ENCODE data around the gene CD244.
"Not testable (repeated sequence)": the region's sequence is repeated elsewhere in the genome, so short reads cannot be mapped to it uniquely, and the experiment has no call there.

Gene CD244

DNA sequence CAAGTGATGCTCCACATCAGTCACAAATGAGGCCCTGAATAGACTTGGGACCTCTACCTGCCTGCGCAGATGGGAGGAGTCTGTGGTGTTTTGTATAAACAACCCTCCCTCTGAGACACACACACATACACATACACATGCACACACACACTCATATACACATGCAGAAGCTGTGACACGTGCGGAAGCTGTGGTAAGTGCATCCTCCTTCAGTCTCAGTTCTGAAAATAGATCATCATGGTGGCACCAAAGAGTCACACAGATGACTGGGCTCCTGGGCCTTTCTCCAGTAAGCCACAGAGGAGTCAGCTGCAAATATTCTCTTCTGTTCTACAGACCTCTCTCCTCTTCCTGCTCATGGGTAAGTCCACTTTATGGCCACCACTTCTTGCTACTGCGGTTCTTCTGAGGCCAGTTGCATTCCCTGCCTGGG lies 66.7 kb downstream of the CD244 start, which contains the start of gene LY9:
LY9 (plus strand) TSS at position 224 of the 433 bp plus-strand sequence; CDS start at position 238, 14 bp downstream.
- Mint-ChIP-seq H3K27ac (peak within 1 kb of the TSS; percentile 97), H3K4me3 (peak within 1 kb of the TSS; percentile 92), H3K9me3 (no peaks in the 10 kb centered on the region), H3K4me1 (peaks cover 51% of the 10 kb centered on the region), H3K36me3 (peaks cover 13% of the 10 kb centered on the region), H3K27me3 (no peaks in the 10 kb centered on the region)

DNA sequence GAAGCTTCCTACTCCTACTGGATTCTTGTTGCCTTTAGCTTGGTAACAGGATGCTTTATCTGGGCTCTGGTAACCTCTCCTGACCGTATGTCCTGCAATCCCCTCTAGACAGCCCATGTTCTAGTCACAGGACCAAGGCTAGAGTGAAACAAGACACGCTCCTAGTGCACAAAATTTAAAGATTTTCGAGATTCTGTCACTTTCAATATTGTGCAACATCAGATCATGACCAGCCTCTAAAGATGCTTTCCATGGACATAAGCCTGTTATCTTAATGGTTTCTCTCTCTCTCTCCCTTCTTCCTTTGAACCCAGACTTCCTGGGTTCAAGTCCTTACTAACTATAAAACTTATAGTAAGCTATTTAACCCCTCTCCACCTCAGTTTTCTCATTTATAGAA lies 68.3 kb downstream of the CD244 start:
- no peaks in the 10 kb centered on the region for H3K27me3 Mint-ChIP-seq
- H3K36me3 Mint-ChIP-seq, result peaks cover 5% of the 10 kb centered on the region
- H3K4me1 Mint-ChIP-seq, result peaks cover 42% of the 10 kb centered on the region
- H3K9me3 Mint-ChIP-seq, result no peaks in the 10 kb centered on the region
- H3K4me3 Mint-ChIP-seq, result no peak overlapping the region
- H3K27ac Mint-ChIP-seq, result peak overlapping the region; percentile 80

DNA sequence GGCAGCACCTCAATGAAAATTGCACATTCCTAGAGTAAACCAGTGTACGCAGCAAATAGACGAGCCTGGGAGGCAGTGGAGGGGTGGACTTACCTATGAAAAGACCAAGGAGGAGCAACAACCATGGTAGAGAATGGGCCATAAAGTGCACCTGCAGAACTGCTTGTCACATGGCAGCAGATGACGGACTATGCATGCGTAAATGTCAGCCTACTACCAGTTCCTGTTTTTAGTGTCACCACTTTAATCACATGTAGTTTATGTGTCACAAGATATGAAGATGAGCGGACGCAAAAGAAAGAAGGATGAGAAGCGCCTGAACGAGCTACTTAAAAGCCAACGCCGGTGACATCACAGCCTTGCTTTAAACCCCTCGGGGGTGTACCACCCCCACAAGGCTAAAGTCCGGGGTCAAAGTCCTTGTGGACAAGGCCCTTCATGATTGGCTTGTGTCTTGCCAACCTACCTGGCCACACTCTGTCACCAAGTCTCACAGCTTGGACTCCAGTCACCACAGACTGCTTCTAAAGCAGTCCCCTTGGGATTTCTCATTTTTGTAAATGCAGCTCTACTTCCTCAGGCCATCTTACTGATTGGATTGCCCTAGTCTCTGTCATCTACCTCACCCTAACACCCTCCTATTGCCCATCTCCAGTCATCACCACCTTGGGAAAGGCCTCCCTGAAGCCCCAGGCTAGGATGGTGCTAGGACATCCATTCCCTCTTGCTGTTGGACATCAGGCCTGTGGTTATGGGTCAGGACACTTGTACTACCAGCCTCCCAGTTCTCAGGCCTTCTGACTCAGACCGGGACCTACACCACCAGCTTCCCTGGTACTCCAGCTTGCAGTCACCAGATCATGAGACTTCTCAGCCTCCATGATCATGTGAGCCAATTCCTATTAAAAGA lies 72.7 kb downstream of the CD244 start:
- no peaks in the 10 kb centered on the region for H3K27me3 Mint-ChIP-seq
- no peak overlapping the region for H3K4me3 Mint-ChIP-seq
- H3K36me3 Mint-ChIP-seq, result no peaks in the 10 kb centered on the region
- H3K4me1 Mint-ChIP-seq, result peaks cover 6% of the 10 kb centered on the region
- no peak overlapping the region for H3K27ac Mint-ChIP-seq
- no peaks in the 10 kb centered on the region for H3K9me3 Mint-ChIP-seq

DNA sequence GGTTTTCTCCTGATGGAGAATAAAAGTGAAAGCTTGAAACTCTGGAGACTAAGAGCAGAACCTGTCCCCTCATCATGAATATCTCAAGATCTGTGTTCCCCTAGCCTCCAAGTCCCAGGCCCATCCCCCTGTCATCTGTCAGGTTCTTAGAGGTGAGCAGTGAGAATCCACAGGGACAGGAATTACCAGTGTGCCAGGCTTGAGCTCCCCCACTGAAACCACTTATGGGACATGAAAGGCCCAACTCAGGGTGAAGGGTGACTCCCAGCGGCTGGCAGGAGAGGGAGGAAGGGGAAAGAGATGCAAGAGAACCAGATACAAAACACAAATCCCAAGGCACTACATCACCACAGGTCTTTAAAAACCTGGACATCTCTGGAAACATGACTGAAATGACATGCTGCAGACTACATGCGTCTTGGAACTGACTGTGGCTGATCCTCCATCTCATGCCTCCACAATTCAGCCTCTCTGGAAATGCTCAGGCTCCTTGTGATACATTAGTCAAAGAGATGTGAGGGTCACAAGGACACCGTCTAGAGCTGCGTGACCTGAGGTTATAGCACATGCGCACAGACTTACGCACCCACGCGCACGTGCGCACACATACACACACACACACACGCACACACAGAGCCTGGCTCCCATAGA lies 73.5 kb downstream of the CD244 start:
- Mint-ChIP-seq H3K27ac (peak overlapping the region; percentile 55), H3K36me3 (no peaks in the 10 kb centered on the region), H3K9me3 (no peaks in the 10 kb centered on the region), H3K27me3 (no peaks in the 10 kb centered on the region), H3K4me1 (peaks cover 6% of the 10 kb centered on the region), H3K4me3 (no peak overlapping the region)

DNA sequence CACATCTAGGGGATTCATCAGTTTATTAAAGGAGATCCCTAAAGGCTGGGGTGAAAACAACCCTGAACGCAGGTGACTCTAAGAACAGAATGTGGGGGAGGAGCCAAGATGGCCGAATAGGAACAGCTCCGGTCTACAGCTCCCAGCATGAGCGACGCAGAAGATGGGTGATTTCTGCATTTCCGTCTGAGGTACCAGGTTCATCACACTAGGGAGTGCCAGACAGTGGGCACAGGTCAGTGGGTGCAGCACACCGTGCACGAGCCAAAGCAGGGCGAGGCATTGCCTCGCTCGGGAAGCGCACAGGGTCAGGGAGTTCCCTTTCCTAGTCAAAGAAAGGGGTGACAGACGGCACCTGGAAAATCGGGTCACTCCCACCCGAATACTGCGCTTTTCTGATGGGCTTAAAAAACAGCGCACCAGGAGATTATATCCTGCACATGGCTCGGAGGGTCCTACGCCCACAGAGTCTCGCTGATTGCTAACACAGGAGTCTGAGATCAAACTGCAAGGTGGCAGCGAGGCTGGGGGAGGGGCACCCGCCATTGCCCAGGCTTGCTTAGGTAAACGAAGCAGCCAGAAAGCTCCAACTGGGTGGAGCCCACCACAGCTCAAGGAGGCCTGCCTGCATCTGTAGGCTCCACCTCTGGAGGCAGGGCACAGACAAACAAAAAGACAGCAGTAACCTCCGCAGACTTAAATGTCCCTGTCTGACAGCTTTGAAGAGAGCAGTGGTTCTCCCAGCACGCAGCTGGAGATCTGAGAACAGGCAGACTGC lies 79.5 kb downstream of the CD244 start:
- H3K27ac Mint-ChIP-seq, H3K9me3 Mint-ChIP-seq, H3K36me3 Mint-ChIP-seq, H3K4me3 Mint-ChIP-seq, H3K27me3 Mint-ChIP-seq, H3K4me1 Mint-ChIP-seq: not testable (repeated sequence)

DNA sequence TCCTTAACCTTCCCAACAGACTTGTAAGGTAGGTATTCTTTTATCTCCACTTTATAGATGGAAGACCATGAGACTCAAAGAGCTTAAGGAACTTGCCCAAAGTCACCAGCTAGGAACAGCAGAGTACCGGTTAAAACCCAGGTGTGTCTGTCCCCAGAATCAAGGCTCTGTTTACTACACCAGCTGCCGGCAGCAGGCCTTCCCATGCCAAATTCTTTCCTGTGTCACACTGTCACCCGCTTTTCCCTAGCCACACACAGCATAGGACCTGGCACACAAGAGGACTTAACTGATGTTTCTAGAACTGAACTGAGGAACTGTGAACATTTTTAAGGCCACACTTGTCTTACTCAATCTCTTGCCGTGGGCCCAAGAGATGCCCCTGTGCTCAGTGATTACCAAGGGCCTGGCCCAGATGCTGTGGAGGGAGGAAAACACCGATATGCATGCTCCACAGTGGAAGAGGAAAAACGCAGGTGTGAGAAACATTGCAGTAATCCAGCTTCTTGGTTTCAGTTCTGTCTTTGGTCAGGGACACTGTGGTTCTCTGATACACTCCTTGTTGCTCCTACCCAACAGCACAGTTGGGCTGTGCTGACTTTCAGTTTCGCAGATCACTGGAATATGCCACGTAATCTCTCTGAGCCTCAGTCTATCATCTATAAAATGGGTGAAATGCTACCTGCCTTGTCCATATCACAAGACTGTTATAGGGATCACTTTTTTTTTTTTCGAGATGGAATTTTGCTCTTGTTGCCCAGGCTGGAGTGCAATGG lies 80.6 kb downstream of the CD244 start:
- Mint-ChIP-seq H3K4me3 (peak overlapping the region; percentile 42), H3K27ac (peak overlapping the region; percentile 2), H3K27me3 (no peaks in the 10 kb centered on the region), H3K36me3 (no peaks in the 10 kb centered on the region), H3K4me1 (peaks cover 14% of the 10 kb centered on the region), H3K9me3 (no peaks in the 10 kb centered on the region)

DNA sequence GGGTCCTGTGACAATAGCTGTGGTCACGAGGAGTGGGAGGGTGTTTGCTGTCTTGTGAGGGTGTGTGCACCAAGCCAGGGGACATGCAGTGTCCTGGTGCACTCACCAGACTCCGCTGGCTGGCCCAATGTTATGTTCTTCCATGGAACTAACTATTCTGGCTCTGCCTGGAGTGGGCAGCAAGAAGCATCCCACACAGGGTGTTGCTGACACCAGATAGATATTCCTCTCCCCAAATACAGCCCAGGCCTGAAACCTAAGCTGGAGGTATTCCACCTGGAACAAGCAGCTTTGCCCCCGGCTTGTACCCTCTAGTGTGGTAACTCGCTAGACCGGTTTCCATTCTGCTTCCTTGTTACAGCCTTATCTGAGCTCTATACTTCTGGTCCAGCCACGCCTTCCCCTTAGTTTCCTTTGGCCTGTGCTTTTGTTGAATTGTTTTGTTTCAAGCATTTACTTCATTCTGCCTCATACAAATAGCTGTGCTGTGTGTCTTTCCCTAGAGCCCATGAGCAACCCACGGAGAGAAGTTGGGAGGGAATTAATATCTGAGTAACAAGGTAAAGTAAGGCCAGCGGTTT lies 81.4 kb downstream of the CD244 start:
- Mint-ChIP-seq H3K27ac (no peak overlapping the region), H3K4me3 (no peak overlapping the region), H3K9me3 (no peaks in the 10 kb centered on the region), H3K36me3 (no peaks in the 10 kb centered on the region), H3K4me1 (peaks cover 14% of the 10 kb centered on the region), H3K27me3 (no peaks in the 10 kb centered on the region)

DNA sequence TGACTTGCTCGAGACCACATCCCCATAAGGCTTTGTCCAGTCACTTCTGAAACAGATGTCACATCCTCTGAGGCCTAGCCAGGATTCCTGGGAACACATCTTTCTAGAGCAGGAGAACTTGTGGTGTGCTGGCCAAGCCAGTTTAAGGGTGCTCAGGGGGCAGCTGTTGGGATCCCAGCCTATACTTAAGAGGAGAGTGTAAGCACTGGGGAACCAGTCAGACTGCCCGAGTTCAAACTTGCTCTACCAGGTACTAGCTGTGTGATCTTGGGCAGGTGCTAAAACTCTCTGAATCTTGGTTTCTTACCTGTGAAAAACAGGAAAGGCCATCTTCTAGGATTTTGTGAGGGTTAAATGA lies 82.3 kb downstream of the CD244 start:
- Mint-ChIP-seq H3K9me3 (no peaks in the 10 kb centered on the region), H3K27me3 (no peaks in the 10 kb centered on the region), H3K36me3 (no peaks in the 10 kb centered on the region), H3K27ac (no peak overlapping the region), H3K4me3 (no peak overlapping the region), H3K4me1 (peaks cover 18% of the 10 kb centered on the region)
